Fibroblast of skin of right quadriceps (primary cell): ENCODE measurements around the gene NRN1L.
"Not testable (repeated sequence)": the region's sequence is repeated elsewhere in the genome, so short reads cannot be mapped to it uniquely, and the experiment has no call there.

Experiments used
- DNase-seq: peaks from one replicate; pipeline ENCODE4 v3.0.0-alpha.2; 2013

The NRN1L gene

GRCh38 chr16:67861877-67862276 is 22.8 kb upstream of the NRN1L start:
- DNase-seq, result no peak

- DNase-seq, result peak; percentile 60
Observed at GRCh38 chr16:67862623-67863583, 21.8 kb upstream of the NRN1L start.

- DNase-seq, result not testable (repeated sequence)
Observed at GRCh38 chr16:67864044-67864443, 20.6 kb upstream of the NRN1L start.

GRCh38 chr16:67864594-67864993 is 20.1 kb upstream of the NRN1L start:
- no peak for DNase-seq

- peak; percentile 28 for DNase-seq
Observed at GRCh38 chr16:67865318-67865717, 19.4 kb upstream of the NRN1L start.

GRCh38 chr16:67868290-67868689 is 16.4 kb upstream of the NRN1L start:
- DNase-seq, result no peak

- DNase-seq, result no peak
Observed at GRCh38 chr16:67869653-67870052, 15.0 kb upstream of the NRN1L start.

GRCh38 chr16:67871256-67871655 is 13.4 kb upstream of the NRN1L start:
- DNase-seq, result no peak

GRCh38 chr16:67872131-67872630 is 12.5 kb upstream of the NRN1L start:
- DNase-seq, result no peak

- peak; percentile 72 for DNase-seq
Observed at GRCh38 chr16:67872631-67873434, 11.9 kb upstream of the NRN1L start, which contains the start of gene EDC4. Gene EDC4 (plus strand): TSS chr16:67873052. CDS start chr16:67873262, 210 bp downstream.

GRCh38 chr16:67873435-67874370 is 11.0 kb upstream of the NRN1L start:
- DNase-seq, result no peak

GRCh38 chr16:67874372-67874771 is 10.3 kb upstream of the NRN1L start:
- no peak for DNase-seq

- DNase-seq, result no peak
Observed at GRCh38 chr16:67877064-67877463, 7.6 kb upstream of the NRN1L start.

- no peak for DNase-seq
Observed at GRCh38 chr16:67878232-67878631, 6.5 kb upstream of the NRN1L start.

- no peak for DNase-seq
Observed at GRCh38 chr16:67878846-67879245, 5.8 kb upstream of the NRN1L start.

GRCh38 chr16:67879462-67879861 is 5.2 kb upstream of the NRN1L start:
- no peak for DNase-seq

GRCh38 chr16:67879936-67880335 is 4.7 kb upstream of the NRN1L start:
- no peak for DNase-seq

GRCh38 chr16:67880584-67880983 is 4.1 kb upstream of the NRN1L start:
- no peak for DNase-seq

- no peak for DNase-seq
Observed at GRCh38 chr16:67881621-67882161, 3.0 kb upstream of the NRN1L start.

GRCh38 chr16:67882374-67883145 is 2.1 kb upstream of the NRN1L start:
- no peak for DNase-seq
